Measurements from ENCODE around the gene SWT1.
"Not testable (repeated sequence)": the region's sequence is repeated elsewhere in the genome, so short reads cannot be mapped to it uniquely, and the experiment has no call there.

SWT1 gene

DNA sequence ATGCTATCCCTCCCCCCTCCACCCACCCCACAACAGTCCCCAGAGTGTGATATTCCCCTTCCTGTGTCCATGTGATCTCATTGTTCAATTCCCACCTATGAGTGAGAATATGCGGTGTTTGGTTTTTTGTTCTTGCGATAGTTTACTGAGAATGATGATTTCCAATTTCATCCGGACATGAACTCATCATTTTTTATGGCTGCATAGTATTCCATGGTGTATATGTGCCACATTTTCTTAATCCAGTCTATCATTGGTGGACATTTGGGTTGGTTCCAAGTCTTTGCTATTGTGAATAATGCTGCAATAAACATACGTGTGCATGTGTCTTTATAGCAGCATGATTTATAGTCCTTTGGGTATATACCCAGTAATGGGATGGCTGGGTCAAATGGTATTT is 95.0 kb downstream of the SWT1 start:
- not testable (repeated sequence) for DNase-seq

GRCh38 chr1:185252404-185252803 is 95.4 kb downstream of the SWT1 start:
- DNase-seq, result not testable (repeated sequence)

DNA sequence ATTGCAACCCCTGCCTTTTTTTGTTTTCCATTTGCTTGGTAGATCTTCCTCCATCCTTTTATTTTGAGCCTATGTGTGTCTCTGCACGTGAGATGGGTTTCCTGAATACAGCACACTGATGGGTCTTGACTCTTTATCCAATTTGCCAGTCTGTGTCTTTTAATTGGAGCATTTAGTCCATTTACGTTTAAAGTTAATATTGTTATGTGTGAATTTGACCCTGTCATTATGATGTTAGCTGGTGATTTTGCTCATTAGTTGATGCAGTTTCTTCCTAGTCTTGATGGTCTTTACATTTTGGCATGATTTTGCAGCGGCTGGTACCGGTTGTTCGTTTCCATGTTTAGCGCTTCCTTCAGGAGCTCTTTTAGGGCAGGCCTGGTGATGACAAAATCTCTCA is 98.6 kb downstream of the SWT1 start:
- not testable (repeated sequence) for DNase-seq

DNA sequence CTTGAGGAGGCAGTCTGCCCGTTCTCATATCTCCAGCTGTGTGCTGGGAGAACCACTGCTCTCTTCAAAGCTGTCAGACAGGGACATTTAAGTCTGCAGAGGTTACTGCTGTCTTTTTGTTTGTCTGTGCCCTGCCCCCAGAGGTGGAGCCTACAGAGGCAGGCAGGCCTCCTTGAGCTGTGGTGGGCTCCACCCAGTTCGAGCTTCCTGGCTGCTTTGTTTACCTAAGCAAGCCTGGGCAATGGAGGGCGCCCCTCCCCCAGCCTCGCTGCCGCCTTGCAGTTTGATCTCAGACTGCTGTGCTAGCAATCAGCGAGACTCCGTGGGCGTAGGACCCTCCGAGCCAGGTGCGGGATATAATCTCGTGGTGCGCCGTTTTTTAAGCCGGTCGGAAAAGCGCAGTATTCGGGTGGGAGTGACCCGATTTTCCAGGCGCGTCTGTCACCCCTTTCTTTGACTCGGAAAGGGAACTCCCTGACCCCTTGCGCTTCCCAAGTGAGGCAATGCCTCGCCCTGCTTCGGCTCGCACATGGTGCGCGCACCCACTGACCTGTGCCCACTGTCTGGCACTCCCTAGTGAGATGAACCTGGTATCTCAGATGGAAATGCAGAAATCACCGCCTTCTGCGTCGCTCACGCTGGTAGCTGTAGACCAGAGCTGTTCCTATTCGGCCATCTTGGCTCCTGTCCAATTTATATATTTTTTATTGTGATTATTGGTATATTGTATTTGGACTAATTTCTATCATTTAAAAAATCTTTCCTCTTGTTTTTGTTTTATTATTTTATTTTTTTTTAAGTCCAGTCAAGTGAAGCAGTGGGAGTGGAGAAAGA is 100.4 kb downstream of the SWT1 start:
- not testable (repeated sequence) for DNase-seq

GRCh38 chr1:185257950-185258208 is 100.9 kb downstream of the SWT1 start:
- DNase-seq, result no peak

DNA sequence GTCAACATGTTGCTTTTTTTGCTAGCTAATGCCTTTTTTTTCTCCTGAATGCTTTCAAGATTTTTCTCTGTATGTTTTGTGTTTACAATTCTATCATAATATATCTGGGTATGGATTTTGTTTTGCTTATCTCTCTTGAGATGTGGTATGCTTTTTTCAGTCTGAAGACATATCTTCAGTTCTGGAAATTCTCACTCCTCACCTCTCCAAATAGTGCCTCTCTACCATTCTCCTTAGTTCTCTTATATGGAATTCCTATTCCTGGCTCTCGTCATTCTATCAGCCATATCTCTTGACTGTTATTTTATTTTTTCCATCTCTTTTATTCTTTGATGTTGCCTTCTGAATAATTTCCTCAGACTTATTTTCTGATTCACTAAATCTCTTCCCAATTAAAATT is 101.7 kb downstream of the SWT1 start:
- DNase-seq, result no peak

DNA sequence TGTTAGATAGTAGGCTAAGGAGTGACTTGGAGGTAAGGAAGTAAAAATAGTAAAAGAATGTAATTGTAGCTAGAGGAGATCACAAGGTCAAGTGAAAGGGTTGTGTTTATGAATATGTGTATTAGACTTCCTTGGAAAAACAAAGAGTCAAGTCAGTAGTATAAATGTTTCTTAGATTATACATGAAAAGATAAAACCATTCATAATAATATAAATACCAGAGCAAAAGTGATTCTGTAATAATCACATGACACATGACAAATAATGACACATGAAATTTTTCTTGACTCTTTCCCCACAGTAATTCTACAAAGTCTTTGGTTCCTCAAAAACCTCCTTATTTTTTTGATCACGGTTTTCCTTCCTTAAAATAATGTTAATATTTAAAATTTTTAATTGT is 103.6 kb downstream of the SWT1 start:
- DNase-seq, result no peak

DNA sequence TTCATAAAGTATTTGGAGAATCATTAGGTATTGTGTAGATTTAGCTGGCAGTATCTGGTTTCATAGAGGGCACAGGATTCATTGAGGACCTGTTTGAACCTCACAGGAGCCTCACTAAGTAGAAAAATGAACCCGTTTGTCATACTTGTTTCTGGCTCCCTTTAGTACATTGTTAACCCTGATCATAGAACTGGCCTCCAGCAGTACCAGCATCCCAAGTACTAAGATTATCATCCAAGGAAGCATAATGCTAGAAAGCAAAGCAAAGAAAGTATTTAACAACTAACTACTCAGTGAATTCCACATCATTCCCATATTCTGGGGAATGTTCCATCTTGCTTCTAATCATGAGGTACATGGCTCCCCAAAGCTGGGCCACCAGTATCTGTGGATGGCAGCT is 105.2 kb downstream of the SWT1 start:
- no peak for DNase-seq

DNA sequence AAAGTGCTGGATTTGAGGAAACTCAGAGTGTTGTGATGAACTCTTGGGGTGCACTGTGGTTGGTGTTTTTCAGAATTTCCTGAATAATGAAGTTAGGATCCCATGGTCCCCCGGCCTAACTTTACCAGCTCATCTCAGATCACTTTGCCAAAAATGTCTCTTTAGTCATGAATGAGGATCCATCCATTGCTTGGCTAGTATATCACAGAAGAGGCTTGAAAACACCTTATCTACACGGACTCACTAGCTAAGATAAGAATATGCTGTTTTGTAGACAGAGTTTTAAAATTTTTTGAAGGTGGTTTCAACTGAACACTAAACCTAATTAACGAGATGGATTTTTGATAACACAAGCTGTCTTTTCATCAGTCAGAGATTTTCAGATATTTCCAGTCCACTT is 106.3 kb downstream of the SWT1 start:
- no peak for DNase-seq

DNA sequence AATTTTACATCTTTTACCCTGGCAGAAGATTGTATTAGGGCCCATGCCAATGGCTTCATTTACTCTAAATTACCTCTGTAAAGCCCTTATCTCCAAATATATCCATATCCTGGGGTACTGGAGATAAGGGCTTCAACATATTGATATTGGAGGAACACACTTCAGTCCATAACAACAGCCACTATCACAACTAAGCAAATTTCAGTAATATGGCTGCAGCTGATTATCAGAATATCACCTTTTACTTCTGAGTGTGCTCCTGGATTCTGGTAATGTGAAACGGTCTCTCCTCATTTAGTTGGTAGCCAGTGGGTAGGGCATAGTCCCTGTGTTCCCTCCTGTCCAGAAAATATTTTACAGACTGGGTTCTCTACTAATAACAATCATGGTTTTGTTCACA is 106.8 kb downstream of the SWT1 start:
- DNase-seq, result no peak

- no peak for DNase-seq
Measured at GRCh38 chr1:185265314-185265713, 108.3 kb downstream of the SWT1 start.

- no peak for DNase-seq
Measured at GRCh38 chr1:185267301-185267700, 110.3 kb downstream of the SWT1 start.

DNA sequence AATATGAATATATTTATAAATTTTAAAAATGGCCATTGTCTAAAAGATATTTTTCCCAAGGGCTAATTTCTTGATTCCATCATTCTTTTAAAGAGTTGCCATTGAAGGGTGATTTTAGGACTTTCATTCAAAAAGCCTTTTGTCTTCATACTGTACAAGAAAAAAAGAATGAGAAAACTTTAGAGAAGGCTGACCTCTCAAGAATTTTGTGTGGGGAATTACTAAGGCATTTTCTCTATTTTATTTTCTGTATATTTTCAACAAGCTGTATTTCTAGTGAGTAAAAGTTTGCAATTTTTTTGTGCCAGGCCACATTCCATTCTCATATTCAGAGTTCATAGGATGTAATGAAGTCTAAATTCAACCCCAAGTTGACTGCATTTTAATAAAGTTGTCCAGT is 110.7 kb downstream of the SWT1 start:
- no peak for DNase-seq

DNA sequence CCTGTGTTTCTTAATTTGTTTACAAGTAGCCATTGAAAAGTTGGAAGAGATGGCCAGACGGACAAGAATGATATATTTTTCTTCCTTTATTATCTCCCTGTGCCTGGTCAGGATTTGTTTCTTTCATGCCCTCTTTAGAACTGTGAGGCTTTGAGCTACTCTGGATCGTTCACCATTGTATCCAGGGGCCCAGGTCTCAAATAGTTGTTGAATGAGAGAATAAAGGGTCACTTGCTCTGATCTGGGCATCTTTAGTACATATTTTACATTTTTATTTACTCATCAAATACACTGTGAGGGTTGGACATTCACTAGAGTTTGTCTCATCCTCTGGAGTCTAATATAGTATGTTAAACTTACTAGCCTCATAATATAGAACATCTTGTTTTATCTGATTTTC is 111.4 kb downstream of the SWT1 start:
- DNase-seq, result no peak

DNA sequence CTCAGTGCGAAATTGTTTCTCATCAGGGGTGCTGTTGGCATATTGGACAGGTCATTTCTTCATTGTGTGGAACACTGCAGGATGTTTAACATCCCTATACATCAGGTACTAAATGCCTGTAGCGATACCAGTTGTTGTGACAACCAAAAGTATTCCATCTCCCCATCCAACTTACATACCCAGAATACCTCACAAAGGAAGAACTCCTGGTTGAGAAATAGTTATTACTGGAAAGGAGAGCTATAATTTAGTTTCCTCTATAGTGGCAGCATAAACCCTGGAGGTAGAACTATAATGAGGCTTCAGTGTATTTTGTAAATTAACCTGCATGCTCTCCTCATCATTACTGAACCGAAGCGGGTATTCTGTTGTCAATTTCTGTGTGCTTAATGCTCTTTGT is 115.0 kb downstream of the SWT1 start:
- DNase-seq, result no peak

- DNase-seq, result no peak
Measured at GRCh38 chr1:185279571-185279970, 122.6 kb downstream of the SWT1 start.

DNA sequence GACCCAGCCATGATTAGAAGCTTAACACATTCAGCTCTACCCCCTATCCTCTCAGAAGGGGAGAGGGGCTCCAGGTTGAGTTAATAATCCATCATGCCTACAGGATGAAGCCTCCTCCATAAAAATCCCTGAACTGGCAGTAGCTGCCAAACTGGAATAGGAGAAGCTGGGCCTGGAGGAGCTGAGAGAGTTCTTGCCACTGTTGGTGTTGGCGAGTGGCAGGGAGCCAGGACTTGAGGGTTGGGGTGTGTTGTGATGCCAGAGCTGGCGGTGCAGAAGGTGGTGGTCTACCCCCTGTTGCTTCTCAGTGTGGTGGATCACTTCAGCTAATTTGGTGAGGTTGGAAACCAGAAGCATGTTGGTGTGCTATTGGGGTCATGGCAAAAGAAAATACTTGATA is 123.6 kb downstream of the SWT1 start:
- no peak for DNase-seq

DNA sequence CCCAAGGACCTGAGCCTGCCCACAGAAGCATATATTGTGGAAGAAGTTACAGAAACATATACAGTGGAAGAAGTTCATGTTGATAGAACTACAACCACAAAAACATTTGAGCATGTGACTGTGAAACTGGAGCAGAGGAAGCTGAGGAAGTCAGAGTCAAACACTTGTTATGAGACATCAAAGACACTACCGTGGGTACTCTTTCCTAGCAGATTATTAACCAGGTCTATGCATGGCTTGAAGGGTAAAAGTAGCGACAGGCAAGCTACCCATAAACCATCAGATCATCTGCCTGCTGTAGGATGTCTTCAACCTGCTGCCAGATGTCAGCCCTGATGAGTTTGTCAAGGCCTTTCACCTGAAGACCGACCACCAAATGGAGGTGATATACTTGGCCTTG is 124.3 kb downstream of the SWT1 start:
- DNase-seq, result no peak

DNA sequence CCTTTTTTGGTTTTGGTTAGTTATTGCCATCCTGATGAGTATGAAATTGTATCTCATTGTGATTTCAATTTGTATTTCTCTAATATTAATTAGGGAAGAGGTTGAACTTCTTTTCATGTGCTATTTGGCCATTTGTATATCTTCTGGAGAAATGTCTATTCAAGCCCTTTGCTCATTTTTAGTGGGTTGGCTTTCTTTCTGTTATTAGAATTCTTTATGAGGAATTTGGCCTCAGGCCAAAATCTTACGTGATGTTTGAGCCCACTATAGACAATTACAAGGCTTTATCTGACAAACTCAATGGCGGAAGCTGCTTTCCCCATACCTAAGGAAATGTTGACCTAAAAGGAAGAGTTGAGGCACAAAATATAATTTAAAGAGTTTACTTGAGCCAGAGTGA is 127.1 kb downstream of the SWT1 start:
- no peak for DNase-seq

DNA sequence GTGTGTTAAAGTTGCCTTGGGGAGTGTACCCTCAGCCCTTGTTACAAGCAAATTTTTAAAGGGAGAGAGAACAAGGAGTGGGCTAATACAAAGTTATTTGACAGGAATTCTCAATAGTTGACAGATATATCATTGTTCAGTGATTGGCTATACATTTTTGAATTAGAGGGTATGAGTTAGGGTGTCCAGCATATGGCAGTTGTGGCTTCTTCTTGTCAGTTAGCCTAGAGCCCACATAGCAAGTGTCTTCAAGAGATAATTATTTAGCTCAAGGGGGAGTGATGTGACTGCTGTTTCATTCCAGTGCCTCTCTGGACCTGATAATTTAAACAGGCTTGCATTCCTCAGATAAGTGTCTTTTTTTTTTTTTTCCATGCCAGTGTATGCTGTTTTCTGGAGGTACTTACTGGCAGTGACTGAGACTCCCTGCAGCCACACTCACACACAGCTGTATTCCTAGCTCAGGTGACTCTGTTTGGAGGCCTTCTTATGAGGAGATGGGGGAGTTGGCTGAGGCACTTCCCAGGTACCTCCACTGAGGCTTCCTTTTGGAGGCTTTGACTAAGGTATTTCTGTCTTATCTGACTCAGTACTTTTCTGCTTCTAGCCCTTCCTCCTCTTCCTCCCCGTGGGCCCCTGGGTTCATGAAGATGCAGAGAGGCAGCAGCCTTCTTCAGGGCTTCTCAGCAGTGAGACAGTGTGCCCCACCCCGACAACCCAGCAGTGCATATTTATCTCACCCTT is 127.7 kb downstream of the SWT1 start:
- no peak for DNase-seq

DNA sequence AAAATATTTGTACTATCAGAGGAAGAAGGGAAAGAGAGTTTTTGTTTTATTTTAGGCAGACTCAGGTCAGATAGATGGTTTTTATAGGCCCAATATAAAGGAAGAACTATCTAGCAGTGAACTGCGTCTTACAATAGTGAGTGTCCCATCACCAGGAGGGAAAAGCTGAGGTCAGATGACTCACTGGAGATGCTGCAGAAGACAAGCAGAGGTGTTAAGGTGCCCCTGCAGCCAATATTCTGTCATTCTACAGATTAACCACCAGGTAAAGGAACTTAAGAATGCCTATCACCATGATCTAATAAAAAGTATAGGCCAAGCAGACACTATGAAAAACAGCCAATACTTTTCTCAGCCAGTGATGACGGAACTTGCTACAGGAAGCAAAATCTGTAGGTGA is 130.5 kb downstream of the SWT1 start:
- no peak for DNase-seq

- DNase-seq, result no peak
Measured at GRCh38 chr1:185288435-185288834, 131.5 kb downstream of the SWT1 start.

GRCh38 chr1:185289880-185290279 is 132.9 kb downstream of the SWT1 start:
- DNase-seq, result no peak

DNA sequence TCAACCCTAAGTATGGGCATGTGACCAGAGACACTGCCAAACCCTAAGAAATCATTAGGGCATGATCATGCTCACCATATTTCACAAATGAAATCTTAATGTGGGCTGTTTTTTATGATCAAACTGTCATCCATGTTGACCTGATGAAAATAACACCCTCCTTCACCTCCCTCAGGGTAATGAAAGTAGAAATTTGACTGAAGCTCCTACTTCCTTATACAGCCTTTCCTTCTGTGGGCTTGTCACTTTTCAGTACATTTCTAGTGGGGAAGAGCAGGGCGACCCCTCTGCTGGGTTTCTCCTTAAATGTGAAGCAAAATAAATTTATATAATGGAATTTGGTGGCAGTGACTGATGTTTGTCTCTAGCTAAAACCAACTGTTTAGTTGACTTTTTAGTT is 134.2 kb downstream of the SWT1 start:
- no peak for DNase-seq

- DNase-seq, result no peak
Measured at GRCh38 chr1:185291652-185292051, 134.7 kb downstream of the SWT1 start.
